Astrocyte (in vitro differentiated cells and primary cell): ENCODE measurements around the gene CD5L.

ENCODE experiments used
- EZH2 ChIP-seq: IDR thresholded peaks from 2 replicates; pipeline ENCODE4 v1.6.1; 2012; ENCODE audit warnings: mild to moderate bottlenecking, low read length, inconsistent platforms; ENCODE audit not compliant: insufficient read depth
- TF ChIP-seq, protein P1 (sequence below): IDR thresholded peaks from 2 replicates; pipeline ENCODE4 v1.5.1; 2011; ENCODE audit warnings: low read depth, mild to moderate bottlenecking, inconsistent platforms, low read length, moderate library complexity; ENCODE audit not compliant: insufficient read depth

DNA sequence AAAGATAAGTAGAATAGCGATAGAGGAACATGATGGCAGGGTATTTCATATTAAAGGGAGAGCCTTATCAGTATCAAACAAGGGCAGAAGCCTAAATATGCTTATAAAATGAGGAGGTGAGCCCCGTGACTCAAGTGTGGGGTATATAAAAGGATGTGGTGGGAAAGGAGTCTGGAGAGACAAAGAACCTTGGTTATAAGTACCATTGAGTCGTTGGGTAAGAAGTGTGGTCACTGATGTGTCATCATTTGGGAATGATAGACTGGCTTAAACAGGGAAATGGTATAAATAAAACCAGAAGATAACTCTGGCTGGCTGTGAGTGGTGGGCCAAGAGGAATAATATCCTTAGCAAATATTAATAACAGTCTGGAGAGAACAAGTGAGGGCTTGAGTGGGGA, 10.9 kb upstream of the CD5L start:
- TF ChIP-seq, protein P1, sequence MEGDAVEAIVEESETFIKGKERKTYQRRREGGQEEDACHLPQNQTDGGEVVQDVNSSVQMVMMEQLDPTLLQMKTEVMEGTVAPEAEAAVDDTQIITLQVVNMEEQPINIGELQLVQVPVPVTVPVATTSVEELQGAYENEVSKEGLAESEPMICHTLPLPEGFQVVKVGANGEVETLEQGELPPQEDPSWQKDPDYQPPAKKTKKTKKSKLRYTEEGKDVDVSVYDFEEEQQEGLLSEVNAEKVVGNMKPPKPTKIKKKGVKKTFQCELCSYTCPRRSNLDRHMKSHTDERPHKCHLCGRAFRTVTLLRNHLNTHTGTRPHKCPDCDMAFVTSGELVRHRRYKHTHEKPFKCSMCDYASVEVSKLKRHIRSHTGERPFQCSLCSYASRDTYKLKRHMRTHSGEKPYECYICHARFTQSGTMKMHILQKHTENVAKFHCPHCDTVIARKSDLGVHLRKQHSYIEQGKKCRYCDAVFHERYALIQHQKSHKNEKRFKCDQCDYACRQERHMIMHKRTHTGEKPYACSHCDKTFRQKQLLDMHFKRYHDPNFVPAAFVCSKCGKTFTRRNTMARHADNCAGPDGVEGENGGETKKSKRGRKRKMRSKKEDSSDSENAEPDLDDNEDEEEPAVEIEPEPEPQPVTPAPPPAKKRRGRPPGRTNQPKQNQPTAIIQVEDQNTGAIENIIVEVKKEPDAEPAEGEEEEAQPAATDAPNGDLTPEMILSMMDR = no peak
- TF ChIP-seq EZH2 = no peak
